Esophagus muscularis mucosa (tissue), 4 donors: ENCODE measurements around the gene C2CD3. TPM values are rescaled to one million over a fixed set of nuclear protein-coding genes. Genes with fewer than 3 reads are reported as not detected.

ENCODE experiments used
- DNase-seq: peaks from one replicate; pipeline ENCODE4 v3.0.0-alpha.2; 2017; ENCODE audit errors: extremely low spot score
- H3K27ac ChIP-seq, 4 donors: fragments of 200-600 bp; sonication (generic); replicated peaks in 1 of 4; 1 replicate in 3 of 4; 2 replicates in 1 of 4; pipeline ENCODE4 v1.5.1; 2016 to 2019; ENCODE audit warnings: mild to moderate bottlenecking in 1 of 4
- H3K27me3 ChIP-seq, 4 donors: fragments of 200-600 bp; sonication (generic); one replicate each; pipeline versions ENCODE4 v1.5.1 to v1.6.0; 2016 to 2019
- H3K36me3 ChIP-seq, 4 donors: fragments of 200-600 bp; sonication (generic); one replicate each; pipeline ENCODE4 v1.5.1; 2016 to 2019
- H3K4me1 ChIP-seq, 4 donors: fragments of 200-600 bp; sonication (generic); one replicate each; pipeline ENCODE4 v1.5.1; 2016 to 2019
- H3K4me3 ChIP-seq, 4 donors: fragments of 200-600 bp; sonication (generic); 1 replicate in 2 of 4; 2 replicates in 2 of 4; pipeline ENCODE4 v1.5.1; 2016 to 2019; ENCODE audit warnings: mild to moderate bottlenecking in 4 of 4, moderate library complexity in 1 of 4
- H3K9me3 ChIP-seq, 4 donors: fragments of 200-600 bp; sonication (generic); 1 replicate in 3 of 4; 2 replicates in 1 of 4; pipeline ENCODE4 v1.5.1; 2016 to 2019
- EP300 ChIP-seq: sonication (generic); formaldehyde crosslinking; IDR thresholded peaks from one replicate; pipeline ENCODE4 v1.6.1; 2017; ENCODE audit warnings: antibody characterized with exemption
- POLR2A ChIP-seq: fragments of 450-650 bp; IDR thresholded peaks from one replicate; pipeline ENCODE4 v1.6.1; 2017; ENCODE audit warnings: antibody characterized with exemption, moderate library complexity, mild to moderate bottlenecking, low read depth
- POLR2AphosphoS5 ChIP-seq, 2 donors: sonication (generic); formaldehyde crosslinking; IDR thresholded peaks; one replicate each; pipeline ENCODE4 v1.6.1; 2017; ENCODE audit warnings: antibody characterized with exemption in 2 of 2
- WGBS: methylation state at CpG from one replicate; pipeline ENCODE4 v1.1.5; 2018; 5-methylcytosine and 5-hydroxymethylcytosine counted together
- intact Hi-C: fragments of 100-400 bp; cut with DNase I; formaldehyde crosslinking; loops from one replicate; pipeline ENCODE4 v1.15.1; 2023
- total RNA-seq, 4 donors: library from RNA; depleted of rRNA; stranded (reverse); fragments of >200 nt; gene quantifications; one replicate each; pipeline versions ENCODE4 v1.1.0 to v1.2.1, GENCODE V29; 2016
- TF ChIP-seq, protein P1 (sequence below), 3 experiments: fragments of 200-600 bp in 2 of 3; fragments of 450-650 bp in 1 of 3; sonication (generic) in 2 of 3; IDR thresholded peaks; one replicate each; pipeline ENCODE4 v1.5.1; 2017 to 2019; ENCODE audit warnings: antibody characterized with exemption in 3 of 3, mild to moderate bottlenecking in 2 of 3, moderate library complexity in 1 of 3

C2CD3 gene
- total RNA-seq, 4 donors from 2014 or later = 17.9 to 31.5 (median 22.4) TPM

DNA sequence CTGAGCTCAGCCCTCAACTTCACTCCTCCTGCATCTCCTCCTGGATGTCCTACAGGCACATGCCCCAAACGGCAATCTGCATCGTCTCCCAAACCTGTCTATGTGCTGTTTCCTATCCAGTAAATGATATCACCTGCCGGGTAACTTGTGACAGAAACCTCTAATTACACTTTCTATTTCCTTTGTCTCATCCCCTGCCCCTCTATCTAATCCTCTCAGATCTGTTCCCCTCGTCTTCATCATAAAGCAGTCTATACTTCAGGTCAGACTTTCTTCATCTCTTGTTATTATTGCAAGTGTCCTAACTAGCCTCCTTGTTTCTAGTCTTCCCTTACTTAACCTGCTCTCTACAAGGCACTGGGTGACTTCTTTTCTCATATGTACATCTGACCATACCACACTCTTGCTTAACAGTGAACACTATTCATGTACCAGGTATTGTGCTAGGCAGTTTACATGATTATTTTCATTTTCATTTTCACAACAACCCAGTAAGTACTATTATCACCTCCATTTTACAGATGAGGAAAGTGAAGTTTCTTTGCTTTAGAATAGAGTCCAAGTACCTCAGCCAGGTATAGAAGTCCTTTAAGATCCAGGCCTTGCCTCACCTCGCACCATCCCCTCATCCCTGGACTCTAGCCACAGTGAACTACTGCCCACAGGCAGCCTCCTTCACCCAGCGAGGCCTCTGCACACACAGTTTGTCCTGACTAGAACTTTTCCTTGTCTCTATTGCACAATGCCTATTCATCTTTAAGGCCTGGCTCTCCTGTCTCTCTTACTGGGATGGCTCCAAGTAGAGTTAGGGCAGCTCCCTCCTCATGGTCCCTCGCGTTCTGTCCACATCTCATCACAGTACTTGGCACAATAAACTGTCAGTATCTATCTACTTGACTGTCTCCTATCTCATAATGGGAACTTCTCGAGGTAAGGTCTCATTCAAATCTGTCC, 139.8 kb downstream of the C2CD3 start:
- H3K4me1 ChIP-seq = no peaks in the 10 kb centered on the region
- DNase-seq = no peak
- 89% methylated on average over 9 of the region's 9 CpGs for WGBS
- H3K27ac ChIP-seq = no peak overlapping the region
- H3K27me3 ChIP-seq = no peaks in the 10 kb centered on the region
- H3K36me3 ChIP-seq = peaks cover 29 to 73% (median 54%) of the 10 kb centered on the region in 4 donors
- H3K4me3 ChIP-seq = no peak overlapping the region
- no peak for TF ChIP-seq POLR2AphosphoS5 (IDR thresholded peaks at IDR 0.05)
- TF ChIP-seq POLR2A = no peak
- TF ChIP-seq EP300 = no peak
- TF ChIP-seq, protein P1, sequence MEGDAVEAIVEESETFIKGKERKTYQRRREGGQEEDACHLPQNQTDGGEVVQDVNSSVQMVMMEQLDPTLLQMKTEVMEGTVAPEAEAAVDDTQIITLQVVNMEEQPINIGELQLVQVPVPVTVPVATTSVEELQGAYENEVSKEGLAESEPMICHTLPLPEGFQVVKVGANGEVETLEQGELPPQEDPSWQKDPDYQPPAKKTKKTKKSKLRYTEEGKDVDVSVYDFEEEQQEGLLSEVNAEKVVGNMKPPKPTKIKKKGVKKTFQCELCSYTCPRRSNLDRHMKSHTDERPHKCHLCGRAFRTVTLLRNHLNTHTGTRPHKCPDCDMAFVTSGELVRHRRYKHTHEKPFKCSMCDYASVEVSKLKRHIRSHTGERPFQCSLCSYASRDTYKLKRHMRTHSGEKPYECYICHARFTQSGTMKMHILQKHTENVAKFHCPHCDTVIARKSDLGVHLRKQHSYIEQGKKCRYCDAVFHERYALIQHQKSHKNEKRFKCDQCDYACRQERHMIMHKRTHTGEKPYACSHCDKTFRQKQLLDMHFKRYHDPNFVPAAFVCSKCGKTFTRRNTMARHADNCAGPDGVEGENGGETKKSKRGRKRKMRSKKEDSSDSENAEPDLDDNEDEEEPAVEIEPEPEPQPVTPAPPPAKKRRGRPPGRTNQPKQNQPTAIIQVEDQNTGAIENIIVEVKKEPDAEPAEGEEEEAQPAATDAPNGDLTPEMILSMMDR (IDR thresholded peaks at IDR 0.05) = no peak
- intact Hi-C loops = no loop called here
- no peaks in the 10 kb centered on the region for H3K9me3 ChIP-seq

- intact Hi-C loops = loop anchor here (10.0 kb wide), 1 partner anchor 61 kb away; no protein-coding TSS in a partner anchor
- TF ChIP-seq, protein P1 (IDR thresholded peaks at IDR 0.05) = no peak
- TF ChIP-seq EP300 (no peak), POLR2A (no peak), POLR2AphosphoS5 (IDR thresholded peaks at IDR 0.05) (no peak)
These were observed 145.2 kb downstream of the C2CD3 start for GRCh38 chr11:74025467-74026166.

DNA sequence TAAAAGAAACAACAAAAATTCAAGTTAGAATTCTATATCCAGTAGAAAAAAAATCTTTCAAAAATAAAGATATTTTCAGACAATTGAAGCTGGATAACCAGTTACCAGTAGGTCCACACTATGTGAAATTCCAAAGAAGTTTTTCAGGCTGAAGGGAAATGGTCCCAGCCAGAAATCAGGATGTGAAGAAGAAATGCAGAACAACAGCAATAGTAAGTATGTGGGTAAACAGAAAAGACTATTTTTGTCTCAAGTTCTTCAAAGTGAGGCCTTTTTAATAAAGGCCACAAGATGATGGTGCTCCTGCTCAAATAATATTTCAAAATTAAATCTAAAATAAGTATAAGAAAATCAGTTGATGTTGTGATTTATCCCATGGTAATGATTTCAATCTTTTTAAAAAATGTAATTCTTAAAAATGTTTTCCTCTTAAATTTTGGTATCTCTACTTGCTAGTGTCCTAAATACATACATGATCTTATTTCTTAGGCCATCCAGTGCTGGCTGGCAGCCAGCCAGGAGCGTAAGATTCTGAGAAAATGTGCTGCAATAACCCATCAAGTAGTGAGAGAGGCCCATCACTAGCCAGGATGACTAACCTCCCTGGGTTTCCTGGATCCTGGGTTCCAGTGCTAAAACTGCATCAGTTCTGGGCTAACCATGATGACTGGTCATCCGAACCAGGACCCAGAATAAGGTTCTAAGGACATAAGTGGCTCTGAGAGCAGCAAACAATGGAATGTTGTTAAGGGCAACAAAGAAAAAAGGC, 146.4 kb downstream of the C2CD3 start:
- 64% methylated on average over 2 of the region's 2 CpGs for WGBS
- H3K36me3 ChIP-seq = peaks cover 0 to 36% (median 16%) of the 10 kb centered on the region in 4 donors
- H3K4me3 ChIP-seq = no peak overlapping the region
- intact Hi-C loops = loop anchor here (10.0 kb wide), 1 partner anchor 60 kb away; no protein-coding TSS in a partner anchor
- H3K27me3 ChIP-seq = no peaks in the 10 kb centered on the region
- DNase-seq = peak; percentile 93
- TF ChIP-seq POLR2AphosphoS5 (IDR thresholded peaks at IDR 0.05) (peak in 1 of 2 donors; percentile 39), POLR2A (no peak), EP300 (no peak)
- TF ChIP-seq, protein P1 (IDR thresholded peaks at IDR 0.05) = no peak
- H3K4me1 ChIP-seq = peaks cover 6 to 20% (median 13%) of the 10 kb centered on the region in 4 donors
- no peaks in the 10 kb centered on the region for H3K9me3 ChIP-seq
- H3K27ac ChIP-seq = peak overlapping the region in 1 of 4 donors; percentile 4

More at GRCh38 chr11:74025467-74026166, 145.2 kb downstream of the C2CD3 start:
- Histone ChIP-seq H3K27me3 (no peaks in the 10 kb centered on the region), H3K4me3 (no peak overlapping the region), H3K27ac (no peak overlapping the region), H3K4me1 (peaks cover 0 to 8% (median 6%) of the 10 kb centered on the region in 4 donors), H3K9me3 (no peaks in the 10 kb centered on the region), H3K36me3 (peaks cover 0 to 39% (median 19%) of the 10 kb centered on the region in 4 donors)
- WGBS = 93% methylated on average over 7 of the region's 7 CpGs
- DNase-seq = no peak

DNA sequence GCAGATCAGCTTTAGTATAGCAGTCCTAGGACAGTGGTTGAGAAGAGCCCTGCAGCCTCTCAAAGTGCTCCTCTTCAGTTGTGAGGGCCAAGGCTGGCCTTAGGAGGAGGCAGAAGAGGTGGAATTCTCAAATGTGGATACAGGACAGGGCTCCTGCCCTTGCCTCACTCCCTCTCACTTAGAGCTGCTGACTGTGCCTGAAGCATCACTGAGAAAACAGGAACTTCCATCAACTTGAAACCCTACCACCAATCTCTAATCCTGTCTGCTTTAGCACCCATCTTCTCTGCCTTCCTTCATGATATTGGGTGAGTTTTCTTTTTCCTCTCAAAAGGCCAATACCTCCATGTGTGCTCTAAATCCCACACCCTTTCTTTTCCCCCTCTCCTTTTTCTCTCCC, 147.5 kb downstream of the C2CD3 start:
- TF ChIP-seq, protein P1 (IDR thresholded peaks at IDR 0.05) = no peak
- TF ChIP-seq EP300 = no peak
- TF ChIP-seq POLR2AphosphoS5 (IDR thresholded peaks at IDR 0.05) = no peak
- no peak for TF ChIP-seq POLR2A
- intact Hi-C loops = loop anchor here (10.0 kb wide), 1 partner anchor 58 kb away; no protein-coding TSS in a partner anchor
- no peaks in the 10 kb centered on the region for H3K9me3 ChIP-seq
- peak overlapping the region in 1 of 4 donors; percentile 16 for H3K27ac ChIP-seq
- H3K4me1 ChIP-seq = peaks cover 18 to 32% (median 23%) of the 10 kb centered on the region in 4 donors
- no peak overlapping the region for H3K4me3 ChIP-seq
- peaks cover 0 to 27% (median 10%) of the 10 kb centered on the region in 4 donors for H3K36me3 ChIP-seq
- H3K27me3 ChIP-seq = no peaks in the 10 kb centered on the region
- DNase-seq = no peak
